ENCODE data around the gene ZNF32. TPM values are rescaled to one million over a fixed set of nuclear protein-coding genes. Genes with fewer than 3 reads are reported as not detected.

ZNF32 gene
- total and polyA plus RNA-seq, 11 donors = 32.8 to 78.2 (median 42.4) TPM

DNA sequence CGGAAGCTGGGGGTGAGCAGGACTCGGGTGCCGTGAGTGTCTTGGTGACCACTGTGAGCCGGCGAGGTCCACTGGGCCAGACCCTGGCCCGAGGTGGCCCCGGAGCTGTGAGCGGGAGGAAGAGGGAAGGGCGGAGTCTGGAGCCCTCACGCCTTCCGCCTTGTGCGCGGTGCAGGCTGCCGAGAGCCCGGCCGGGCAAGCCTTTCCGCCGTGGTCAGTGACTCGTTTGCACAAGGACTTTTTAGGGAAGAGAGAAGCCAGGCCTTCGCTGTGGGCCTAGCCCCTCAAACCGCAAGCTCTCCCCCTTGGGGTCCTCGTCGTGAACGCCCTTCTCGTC is 40.9 kb upstream of the ZNF32 start:
- Histone ChIP-seq H3K27ac (peak overlapping the region; percentile 85 to 97 (median 90)), H3K4me3 (peak overlapping the region; percentile 12 to 68 (median 65)), H3K27me3 (no peaks in the 10 kb centered on the region), H3K9me3 (no peaks in the 10 kb centered on the region), H3K36me3 (no peaks in the 10 kb centered on the region), H3K4me1 (peaks cover 0 to 56% (median 29%) of the 10 kb centered on the region in 12 donors)
- peak; percentile 76 to 83 (median 80) for ATAC-seq
- 3 to 16% (median 5%) methylated on average over 18 to 25 of the region's 25 CpGs for WGBS, 4 donors
- TF ChIP-seq CTCF (IDR thresholded peaks at IDR 0.05) (no peak), POLR2A (IDR thresholded peaks at IDR 0.05) (no peak)
- peak; percentile 72 to 90 (median 80) for DNase-seq
- intact Hi-C loops (cut with DNase I) = loop anchor here in 6 of 10 donors (5.0 to 10.0 kb wide), 5 partner anchors 173 to 1118 kb away; partner anchors contain the start of gene CXCL12 (in 2 of the 6)

GRCh38 chr10:43689007-43689491 is 40.4 kb upstream of the ZNF32 start:
- no peak for TF ChIP-seq CTCF (IDR thresholded peaks at IDR 0.05)
- no peak for TF ChIP-seq POLR2A (IDR thresholded peaks at IDR 0.05)

GRCh38 chr10:43688348-43688892 is 39.7 kb upstream of the ZNF32 start:
- Histone ChIP-seq H3K4me1 (peaks cover 0 to 55% (median 27%) of the 10 kb centered on the region in 12 donors), H3K27ac (no peak overlapping the region), H3K4me3 (no peak overlapping the region), H3K27me3 (no peaks in the 10 kb centered on the region), H3K9me3 (no peaks in the 10 kb centered on the region), H3K36me3 (no peaks in the 10 kb centered on the region)
- peak in 1 of 5 donors; percentile 16 for DNase-seq
- ATAC-seq = no peak
- TF ChIP-seq CTCF (IDR thresholded peaks at IDR 0.05) (no peak), POLR2A (IDR thresholded peaks at IDR 0.05) (no peak)
- 96 to 99% (median 98%) methylated on average over 16 of the region's 16 CpGs for WGBS, 4 donors
- intact Hi-C loops (cut with DNase I) = loop anchor here in 6 of 10 donors (5.0 to 10.0 kb wide), 5 partner anchors 174 to 1119 kb away; partner anchors contain the start of gene CXCL12 (in 2 of the 6)

More at GRCh38 chr10:43689007-43689491, 40.4 kb upstream of the ZNF32 start:
- H3K36me3 ChIP-seq = no peaks in the 10 kb centered on the region
- no peaks in the 10 kb centered on the region for H3K27me3 ChIP-seq
- intact Hi-C loops (cut with DNase I) = loop anchor here in 6 of 10 donors (5.0 to 10.0 kb wide), 5 partner anchors 173 to 1118 kb away; partner anchors contain the start of gene CXCL12 (in 2 of the 6)
- H3K27ac ChIP-seq = peak overlapping the region in 7 of 12 donors; percentile 88 to 97 (median 91)
- ATAC-seq = no peak
- DNase-seq = peak in 1 of 5 donors; percentile 29
- H3K4me1 ChIP-seq = peaks cover 0 to 56% (median 29%) of the 10 kb centered on the region in 12 donors
- H3K9me3 ChIP-seq = no peaks in the 10 kb centered on the region
- H3K4me3 ChIP-seq = peak overlapping the region in 8 of 12 donors; percentile 61 to 68 (median 66)
- WGBS, 4 donors = 84 to 94% (median 92%) methylated on average over 21 to 25 of the region's 25 CpGs

DNA sequence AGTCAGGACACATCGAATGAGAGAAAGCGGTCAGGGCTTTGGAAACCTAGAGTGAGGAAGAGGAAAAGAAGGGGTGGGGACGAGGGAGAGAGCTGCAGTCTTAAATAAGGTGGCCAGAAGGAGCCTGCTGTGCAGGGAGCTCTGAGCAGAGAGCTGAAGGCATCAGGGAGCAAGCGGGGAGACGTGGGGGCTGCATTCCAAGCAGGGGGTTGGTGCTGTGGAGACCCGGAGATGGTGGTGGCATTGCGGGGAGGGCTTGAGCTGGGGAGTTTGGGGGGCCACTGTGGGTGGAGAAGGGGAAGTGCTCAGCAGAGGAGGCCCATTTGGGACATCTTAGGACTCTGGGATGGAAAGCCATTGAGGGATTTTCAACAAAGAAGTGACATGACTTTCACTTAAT is 38.7 kb upstream of the ZNF32 start:
- H3K27ac ChIP-seq = no peak overlapping the region
- H3K27me3 ChIP-seq = no peaks in the 10 kb centered on the region
- H3K4me3 ChIP-seq = no peak overlapping the region
- DNase-seq (no peak), ATAC-seq (no peak)
- H3K9me3 ChIP-seq = no peaks in the 10 kb centered on the region
- WGBS, 4 donors = 93 to 96% (median 94%) methylated on average over 7 of the region's 7 CpGs
- no peaks in the 10 kb centered on the region for H3K36me3 ChIP-seq
- TF ChIP-seq CTCF (IDR thresholded peaks at IDR 0.05) (no peak), POLR2A (IDR thresholded peaks at IDR 0.05) (no peak)
- H3K4me1 ChIP-seq = peaks cover 0 to 47% (median 27%) of the 10 kb centered on the region in 12 donors
- intact Hi-C loops (cut with DNase I) = loop anchor here in 6 of 10 donors (5.0 to 10.0 kb wide), 5 partner anchors 175 to 1120 kb away; partner anchors contain the start of gene CXCL12 (in 2 of the 6)
